ENCODE data around the gene HES4. TPM values are rescaled to one million over a fixed set of nuclear protein-coding genes. Genes with fewer than 3 reads are reported as not detected.

Gene HES4
- total and polyA plus RNA-seq, 2 donors (not counting 3 experiments of a cell fraction or from before 2014, with no cell fraction given), result 30.5 to 37.6 TPM

DNA sequence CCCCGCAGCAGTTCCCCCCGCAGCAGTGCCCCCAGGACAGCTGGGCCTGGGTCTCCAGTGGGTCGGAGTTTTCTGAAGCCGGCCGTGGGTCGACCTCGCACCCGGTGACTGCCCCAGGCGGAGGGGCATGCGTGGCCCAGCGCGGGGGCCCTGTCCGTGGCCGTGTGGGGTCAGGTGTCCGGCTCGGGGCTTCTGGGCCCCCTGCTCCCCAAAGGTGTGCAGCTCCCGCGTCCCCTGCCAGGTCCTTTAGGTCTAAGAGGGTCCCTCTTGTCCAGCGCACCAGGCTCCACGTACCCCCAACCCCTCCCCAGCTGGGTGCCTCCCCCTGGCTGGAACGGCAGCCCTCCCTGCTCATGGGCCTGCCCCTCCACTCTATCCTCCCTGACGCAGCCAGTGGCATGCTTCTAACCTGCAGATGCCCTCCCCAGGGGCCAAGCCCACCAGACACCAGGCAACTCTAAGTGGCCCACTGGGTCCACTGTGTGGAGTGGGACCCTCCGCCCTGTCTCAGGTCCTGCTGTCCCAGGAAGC lies 5.9 kb upstream of the HES4 start:
- Histone ChIP-seq H3K79me2 (ENCODE audit: control insufficient read depth, insufficient read depth, low read length) (no peaks in the 10 kb centered on the region), H3K4me1 (ENCODE audit: control insufficient read depth, extremely low read depth, insufficient read depth, low read length) (peaks cover 14% of the 10 kb centered on the region), H3K4me3 (replicated peaks in 1 of 3; ENCODE audit: insufficient read depth in 1 of 3, low read depth in 1 of 3, low read length in 3 of 3) (no peak overlapping the region), H3K9me1 (replicated peaks; ENCODE audit: control insufficient read depth, extremely low read depth, insufficient read depth, low read length) (no peaks in the 10 kb centered on the region), H2AFZ (ENCODE audit: low read depth, low read length) (no peak overlapping the region), H3K4me2 (ENCODE audit: insufficient read depth, low read length) (no peak overlapping the region), H4K20me1 (replicated peaks; ENCODE audit: control insufficient read depth, extremely low read depth, insufficient read depth, low read length) (no peaks in the 10 kb centered on the region), H3K9ac (replicated peaks; ENCODE audit: extremely low read depth, insufficient read depth, low read length) (no peak overlapping the region), H3K36me3 (ENCODE audit: control insufficient read depth in 2 of 2, extremely low read depth in 1 of 2, insufficient read depth in 2 of 2, low read length in 2 of 2) (no peaks in the 10 kb centered on the region), H3K27ac (ENCODE audit: insufficient read depth, low read depth, low read length) (no peak overlapping the region), H3K9me3 (replicated peaks; ENCODE audit: control insufficient read depth, insufficient read depth, low read length) (no peaks in the 10 kb centered on the region), H3K27me3 (ENCODE audit: control insufficient read depth in 2 of 2, insufficient read depth in 2 of 2, low read length in 2 of 2) (no peaks in the 10 kb centered on the region)
- ChIA-PET CTCF (interaction anchor here (1.2 to 5.7 kb wide), 2 partner anchors 8 to 286 kb away, joined by 4 to 41 read pairs; partner anchors contain the start of gene ISG15), POLR2A (no interaction called here)
- DNase-seq (ENCODE audit: low read depth, low spot score) (no peak), FAIRE-seq (no peak)
- BruUV-seq (replicated peaks), result no TSS peak
- dilution Hi-C loops (cut with MboI; ENCODE audit: extremely low pct_ligation_motif_present, low sequenced_read_pairs) (no loop called here), intact Hi-C loops (cut with micrococcal nuclease) (no loop called here)
- TF ChIP-seq POLR2AphosphoS5 (IDR thresholded peaks at IDR 0.05; ENCODE audit: insufficient read depth, low read depth, low read length) (no peak), EZH2 (IDR thresholded peaks at IDR 0.05; ENCODE audit: borderline replicate concordance, low read depth, low read length, severe bottlenecking) (no peak), FOS (IDR thresholded peaks at IDR 0.05; ENCODE audit: borderline replicate concordance, insufficient read depth, low read length) (no peak), POLR2A (IDR thresholded peaks at IDR 0.05; ENCODE audit: low read depth, low read length) (no peak), GATA2 (IDR thresholded peaks at IDR 0.05; ENCODE audit: insufficient read depth, insufficient read length, low read depth, low read length) (no peak), MYC (IDR thresholded peaks at IDR 0.05; ENCODE audit: low read depth, low read length) (no peak)
- TF ChIP-seq, protein P1, sequence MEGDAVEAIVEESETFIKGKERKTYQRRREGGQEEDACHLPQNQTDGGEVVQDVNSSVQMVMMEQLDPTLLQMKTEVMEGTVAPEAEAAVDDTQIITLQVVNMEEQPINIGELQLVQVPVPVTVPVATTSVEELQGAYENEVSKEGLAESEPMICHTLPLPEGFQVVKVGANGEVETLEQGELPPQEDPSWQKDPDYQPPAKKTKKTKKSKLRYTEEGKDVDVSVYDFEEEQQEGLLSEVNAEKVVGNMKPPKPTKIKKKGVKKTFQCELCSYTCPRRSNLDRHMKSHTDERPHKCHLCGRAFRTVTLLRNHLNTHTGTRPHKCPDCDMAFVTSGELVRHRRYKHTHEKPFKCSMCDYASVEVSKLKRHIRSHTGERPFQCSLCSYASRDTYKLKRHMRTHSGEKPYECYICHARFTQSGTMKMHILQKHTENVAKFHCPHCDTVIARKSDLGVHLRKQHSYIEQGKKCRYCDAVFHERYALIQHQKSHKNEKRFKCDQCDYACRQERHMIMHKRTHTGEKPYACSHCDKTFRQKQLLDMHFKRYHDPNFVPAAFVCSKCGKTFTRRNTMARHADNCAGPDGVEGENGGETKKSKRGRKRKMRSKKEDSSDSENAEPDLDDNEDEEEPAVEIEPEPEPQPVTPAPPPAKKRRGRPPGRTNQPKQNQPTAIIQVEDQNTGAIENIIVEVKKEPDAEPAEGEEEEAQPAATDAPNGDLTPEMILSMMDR (IDR thresholded peaks at IDR 0.05; ENCODE audit: extremely low read depth in 1 of 2, insufficient read depth in 1 of 2, low read depth in 1 of 2, low read length in 2 of 2), result no peak
- TF ChIP-seq, protein P2, sequence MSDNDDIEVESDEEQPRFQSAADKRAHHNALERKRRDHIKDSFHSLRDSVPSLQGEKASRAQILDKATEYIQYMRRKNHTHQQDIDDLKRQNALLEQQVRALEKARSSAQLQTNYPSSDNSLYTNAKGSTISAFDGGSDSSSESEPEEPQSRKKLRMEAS (IDR thresholded peaks at IDR 0.05; ENCODE audit: insufficient read depth, insufficient read length), result no peak
